DOHH2 (cell line): Measurements from ENCODE around the gene ARRDC3.

Source experiments
- CTCF ChIP-seq: fragments of 200-600 bp; sonication (generic); IDR thresholded peaks from one replicate; pipeline ENCODE4 v1.5.1; 2014; ENCODE audit warnings: antibody characterized with exemption, mild to moderate bottlenecking, low read depth, low read length; ENCODE audit not compliant: poor library complexity, severe bottlenecking
- EZH2phosphoT487 ChIP-seq: fragments of 200-600 bp; sonication (generic); IDR thresholded peaks from 2 replicates; pipeline ENCODE4 v1.6.1; 2017; ENCODE audit warnings: borderline replicate concordance, mild to moderate bottlenecking, antibody characterized with exemption, low read length, moderate library complexity, mixed read lengths

GRCh38 chr5:91381774-91382359 is 1.2 kb downstream of the ARRDC3 start:
- TF ChIP-seq EZH2phosphoT487 (no peak), CTCF (no peak)
